HL-60/S4 treated with retinoic acid at 250 ng/mL for 4 days and 3 days (cell line): ENCODE data around the gene EDNRA.
"Not testable (repeated sequence)": the region's sequence is repeated elsewhere in the genome, so short reads cannot be mapped to it uniquely, and the experiment has no call there.

Experiments used
- in situ Hi-C: fragments of 300-500 bp; cut with MboI; formaldehyde crosslinking; loops from 2 replicates; pipeline ENCODE4 v1.7.0; 2022; ENCODE audit warnings: low sequenced_read_pairs

Gene EDNRA

DNA sequence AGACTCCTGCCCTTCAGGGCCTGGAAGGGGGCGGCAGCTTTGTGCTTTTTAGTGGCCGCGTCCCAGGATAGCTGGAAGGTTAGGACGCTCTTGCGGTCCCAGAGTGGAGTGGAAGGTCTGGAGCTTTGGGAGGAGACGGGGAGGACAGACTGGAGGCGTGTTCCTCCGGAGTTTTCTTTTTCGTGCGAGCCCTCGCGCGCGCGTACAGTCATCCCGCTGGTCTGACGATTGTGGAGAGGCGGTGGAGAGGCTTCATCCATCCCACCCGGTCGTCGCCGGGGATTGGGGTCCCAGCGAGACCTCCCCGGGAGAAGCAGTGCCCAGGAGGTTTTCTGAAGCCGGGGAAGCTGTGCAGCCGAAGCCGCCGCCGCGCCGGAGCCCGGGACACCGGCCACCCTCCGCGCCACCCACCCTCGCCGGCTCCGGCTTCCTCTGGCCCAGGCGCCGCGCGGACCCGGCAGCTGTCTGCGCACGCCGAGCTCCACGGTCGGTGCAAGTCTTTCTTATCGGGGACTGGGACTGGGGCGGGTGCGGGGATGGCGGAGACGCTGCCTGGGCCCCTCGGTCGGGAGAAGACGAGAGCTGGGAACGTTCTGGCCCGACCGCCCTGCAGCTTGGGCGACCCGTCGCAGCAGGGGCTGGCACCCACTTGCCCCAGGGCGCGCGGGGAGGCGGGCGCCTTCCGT is at the start of gene EDNRA:
EDNRA (plus strand) TSS at position 207 of the 686 bp plus-strand sequence. CDS start 4,585 bp downstream, outside the sequence.
- in situ Hi-C loops = no loop called here

DNA sequence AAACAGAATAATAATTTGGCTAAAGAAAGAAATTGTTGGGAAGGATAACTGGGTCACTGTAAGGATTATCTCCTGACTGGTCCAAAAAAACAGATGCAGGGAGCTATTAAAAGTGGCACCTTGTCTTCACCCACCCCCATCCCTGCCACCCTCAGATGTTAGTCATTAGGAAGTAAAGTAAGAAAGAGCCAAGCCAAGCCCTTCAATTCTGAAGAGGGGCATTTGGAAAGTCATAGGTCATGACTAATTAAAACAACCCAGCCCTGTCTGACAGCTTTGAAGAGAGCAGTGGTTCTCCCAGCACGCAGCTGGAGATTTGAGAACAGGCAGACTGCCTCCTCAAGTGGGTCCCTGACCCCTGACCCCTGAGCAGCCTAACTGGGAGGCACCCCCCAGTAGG is 46.5 kb upstream of the EDNRA start:
- in situ Hi-C loops = not testable (repeated sequence)

DNA sequence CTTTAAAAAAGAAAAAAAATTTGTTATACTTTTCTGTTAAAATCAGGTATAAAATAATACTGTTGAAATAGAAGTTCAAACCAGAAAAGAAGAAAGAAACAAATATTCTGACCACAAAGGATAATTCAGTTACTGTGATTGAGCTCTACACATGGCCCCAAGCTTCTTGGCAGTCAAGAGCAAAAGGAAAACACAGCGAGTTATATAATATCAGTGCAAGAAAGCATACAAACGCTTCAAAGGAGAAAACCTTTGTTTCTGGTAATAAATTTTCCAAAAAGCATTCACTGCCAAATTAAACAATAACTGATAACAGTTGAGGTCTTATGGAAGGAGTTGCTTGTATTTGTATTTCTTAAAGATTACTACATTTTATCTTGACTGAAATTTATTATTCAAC is 40.5 kb upstream of the EDNRA start:
- in situ Hi-C loops = no loop called here

DNA sequence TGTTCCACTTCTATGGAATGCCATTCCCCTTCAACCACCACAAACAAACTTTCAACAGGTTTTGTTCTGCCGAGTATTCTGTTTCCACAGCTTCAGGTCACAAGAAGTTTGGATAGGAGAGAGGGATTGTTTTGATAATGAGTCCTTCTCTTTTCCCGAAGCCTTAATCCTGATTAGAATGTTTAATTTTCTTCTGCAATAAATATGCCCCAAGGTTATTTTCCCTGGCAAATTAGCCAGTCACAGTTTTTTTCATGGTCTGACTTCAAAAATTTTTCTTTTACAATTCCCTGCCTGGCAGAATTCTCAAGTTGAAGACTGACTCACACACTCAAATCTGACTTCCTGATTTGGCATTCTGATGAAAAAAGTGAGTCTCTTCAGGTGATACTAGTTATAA is 33.1 kb upstream of the EDNRA start:
- in situ Hi-C loops = no loop called here

DNA sequence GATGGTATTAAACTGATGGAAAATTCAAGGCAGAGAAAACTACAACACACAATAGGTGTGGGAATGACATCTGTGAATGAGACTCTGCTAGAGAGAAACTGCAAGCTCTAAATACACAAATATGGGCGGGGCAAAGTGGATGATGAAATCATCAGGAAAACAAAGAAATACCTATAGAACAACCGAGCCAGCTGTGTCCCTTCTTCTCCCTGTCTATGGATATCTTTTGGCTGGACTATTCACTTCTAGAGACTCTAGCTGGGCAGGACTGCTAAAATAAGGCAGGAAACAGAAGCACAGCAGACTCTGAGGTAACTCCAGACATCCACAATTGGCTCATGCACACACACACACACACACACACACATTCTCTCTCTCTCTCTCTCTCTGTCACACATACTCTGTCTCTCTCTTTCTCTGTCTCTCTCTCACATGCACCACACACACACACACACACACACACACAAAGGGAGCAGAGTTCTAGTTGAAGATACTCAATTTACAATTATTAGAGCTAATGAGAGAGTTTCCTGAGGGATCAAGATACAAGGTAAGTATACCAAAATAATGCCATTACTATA is 27.2 kb upstream of the EDNRA start:
- in situ Hi-C loops = no loop called here

DNA sequence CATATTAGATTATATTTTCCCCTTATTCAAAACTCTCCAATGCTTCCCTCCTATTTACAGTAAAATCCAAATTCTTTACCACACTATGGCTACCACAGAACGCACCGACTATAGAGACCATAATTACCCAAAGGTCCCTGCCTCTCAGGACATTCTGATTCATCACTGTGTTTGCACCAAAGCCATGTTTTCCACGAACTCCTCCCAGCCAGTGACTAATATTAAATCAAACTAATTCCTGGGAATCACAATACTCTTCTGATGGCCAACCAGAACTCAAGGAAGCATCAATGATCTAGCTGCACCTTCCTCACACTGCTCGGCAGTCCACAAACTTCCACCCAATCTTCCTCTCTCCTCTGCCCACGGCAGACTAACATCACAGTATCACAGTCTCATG is 24.2 kb upstream of the EDNRA start:
- in situ Hi-C loops = no loop called here

DNA sequence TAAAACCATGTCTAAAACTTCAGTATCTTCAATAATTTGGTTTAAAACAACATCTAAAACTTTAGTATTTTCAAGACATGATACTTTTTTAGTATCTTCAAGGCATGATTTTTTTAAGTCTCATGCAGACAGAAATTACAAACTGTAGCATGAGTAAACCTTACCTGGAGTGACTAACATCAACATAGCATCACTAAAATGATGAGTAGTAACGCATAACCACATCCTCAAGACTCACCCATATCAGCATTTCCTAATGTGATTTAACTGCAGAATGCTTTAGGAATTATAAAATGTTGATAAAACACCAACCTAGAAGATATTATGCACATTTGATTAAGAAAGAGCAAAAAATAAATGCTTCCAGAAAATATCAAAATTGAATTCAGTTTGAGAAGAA is 19.7 kb upstream of the EDNRA start:
- in situ Hi-C loops = no loop called here

DNA sequence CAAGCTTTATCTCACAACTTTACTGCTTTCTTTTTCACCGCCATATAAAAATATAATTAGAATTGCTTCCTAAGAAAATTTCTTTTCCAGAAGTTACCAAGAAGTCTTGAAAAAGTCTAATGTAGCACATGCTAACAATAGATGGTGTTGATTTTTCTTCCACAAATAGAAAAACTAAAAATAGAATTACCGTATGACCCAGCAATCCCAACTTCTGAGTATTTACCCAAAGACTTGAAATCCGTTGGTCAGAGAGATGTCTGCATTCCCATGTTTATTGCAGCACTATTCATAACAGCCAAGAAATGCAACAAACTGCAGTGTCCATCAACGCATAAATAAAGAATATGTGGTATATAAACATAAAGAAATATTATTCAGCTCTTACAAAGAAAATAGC is 17.8 kb upstream of the EDNRA start:
- in situ Hi-C loops = no loop called here

DNA sequence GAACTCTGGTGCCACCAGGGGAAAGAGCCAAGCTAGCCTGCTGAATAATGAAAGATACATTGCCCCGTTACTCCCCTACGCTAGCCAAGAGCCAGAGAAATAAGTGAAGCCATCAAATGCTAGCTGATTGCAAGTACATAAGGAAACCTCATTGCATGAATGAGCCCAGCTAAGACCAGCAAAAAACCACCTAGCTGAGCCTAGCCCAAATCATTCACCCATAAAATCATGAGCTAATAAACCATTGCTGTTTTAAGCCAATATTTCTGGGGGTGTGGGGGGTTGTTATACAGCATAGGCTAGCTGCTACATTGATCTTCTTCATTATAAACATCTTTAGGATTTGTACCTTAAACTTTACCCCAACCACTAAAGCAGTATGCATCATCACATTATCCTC is 15.4 kb upstream of the EDNRA start:
- in situ Hi-C loops = no loop called here

DNA sequence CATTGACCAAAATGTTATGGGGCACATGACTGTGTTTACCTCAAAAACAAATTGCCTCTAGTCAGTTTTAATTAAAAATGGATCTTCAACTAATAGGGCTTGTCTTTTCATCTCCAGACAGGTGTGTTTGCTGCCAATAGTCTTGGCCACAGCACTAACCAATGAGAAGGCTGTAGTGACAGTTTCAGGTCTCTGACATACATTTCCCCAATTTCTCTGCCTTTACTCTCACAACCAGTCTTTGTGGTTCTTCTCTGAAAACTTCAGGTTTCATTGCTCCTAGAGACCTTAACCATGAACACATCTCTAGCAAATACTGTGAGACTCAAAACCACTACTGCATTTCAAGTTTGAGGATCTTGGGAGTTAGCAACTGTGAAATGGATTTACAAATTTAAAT is 3.5 kb upstream of the EDNRA start:
- in situ Hi-C loops = no loop called here

DNA sequence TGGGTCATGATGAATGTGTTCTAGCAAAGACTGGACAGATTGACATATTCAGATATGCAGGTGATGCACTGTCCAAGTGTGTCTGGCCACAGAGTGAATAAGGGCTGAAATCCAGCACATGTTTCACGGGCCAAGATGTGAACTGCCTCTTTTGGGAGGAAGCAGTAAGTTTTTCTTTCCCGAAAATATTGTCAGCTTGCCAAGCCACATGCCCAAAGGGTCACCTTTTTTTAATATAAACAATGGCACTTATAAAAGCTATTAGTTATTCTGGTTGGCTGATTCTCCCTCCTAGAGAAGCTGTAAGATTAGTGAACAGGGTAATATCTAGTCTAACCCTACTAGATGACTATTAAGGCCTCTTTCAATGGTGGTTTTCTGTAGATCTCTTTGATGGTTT is 1.5 kb upstream of the EDNRA start:
- in situ Hi-C loops = no loop called here

DNA sequence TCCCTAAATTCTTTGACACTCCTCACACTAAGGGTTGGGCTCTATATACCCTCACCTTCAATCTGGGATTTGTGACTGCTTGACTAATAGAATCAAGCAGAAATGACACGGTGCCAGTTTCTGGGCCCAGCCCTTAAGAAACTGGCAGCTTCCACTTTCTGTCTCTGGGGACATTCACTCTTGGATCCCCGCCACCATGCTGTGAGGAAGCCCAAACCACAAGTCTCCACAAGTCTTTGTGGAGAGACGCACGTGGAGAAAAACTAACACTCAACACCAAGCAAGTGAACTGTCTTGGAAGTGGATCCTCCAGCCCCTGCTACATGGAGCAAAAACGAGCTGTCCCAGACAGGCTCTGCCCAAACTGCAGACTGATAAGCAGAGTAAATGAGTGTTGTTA is 1.1 kb upstream of the EDNRA start:
- in situ Hi-C loops = no loop called here

DNA sequence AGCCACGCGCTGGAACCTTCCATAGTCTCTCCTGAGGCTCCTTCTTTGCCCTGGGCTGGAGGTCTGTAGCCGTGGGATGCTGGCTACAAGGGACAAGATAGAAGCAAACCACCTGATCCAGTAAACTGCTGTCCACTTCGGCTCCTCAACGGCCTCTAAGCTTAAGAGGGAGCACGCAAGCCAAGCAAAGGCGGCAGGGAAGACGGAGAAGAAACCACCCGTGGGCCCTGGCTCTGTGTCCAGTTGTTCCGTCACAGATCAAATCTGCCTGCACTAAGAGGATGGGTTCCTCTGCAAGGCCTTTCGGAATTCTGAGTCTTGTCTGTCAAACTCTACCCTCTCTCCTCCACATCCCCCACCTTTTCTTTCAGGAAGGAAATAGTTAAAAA is 401 bp upstream of the EDNRA start:
- in situ Hi-C loops = no loop called here

DNA sequence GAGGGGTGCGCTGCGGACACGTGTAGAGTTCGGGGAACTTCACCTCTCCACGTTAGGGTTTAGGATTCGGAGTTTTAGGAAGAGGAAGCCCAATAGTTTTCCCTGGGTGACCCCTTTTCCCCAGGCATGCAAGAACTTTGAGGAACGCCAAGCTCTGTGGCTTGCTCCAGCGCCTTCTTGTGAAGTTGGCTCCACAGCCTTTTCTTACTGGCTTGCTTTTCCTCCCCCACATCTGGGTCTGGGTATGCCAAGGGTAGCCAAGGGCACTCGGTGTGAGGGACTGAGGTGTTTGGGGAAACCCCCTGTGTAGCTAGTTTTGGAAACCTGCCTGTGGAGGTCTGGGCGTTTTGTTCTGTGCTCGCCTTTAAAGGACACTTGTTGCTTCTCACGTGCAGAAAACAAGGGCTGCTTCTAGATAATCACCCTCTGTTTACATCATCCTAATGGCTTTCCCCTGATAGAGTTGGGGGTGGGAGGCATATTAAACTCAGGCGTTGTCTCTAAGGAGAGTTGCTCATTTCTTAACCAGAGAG is 746 bp downstream of the EDNRA start:
- in situ Hi-C loops = no loop called here

DNA sequence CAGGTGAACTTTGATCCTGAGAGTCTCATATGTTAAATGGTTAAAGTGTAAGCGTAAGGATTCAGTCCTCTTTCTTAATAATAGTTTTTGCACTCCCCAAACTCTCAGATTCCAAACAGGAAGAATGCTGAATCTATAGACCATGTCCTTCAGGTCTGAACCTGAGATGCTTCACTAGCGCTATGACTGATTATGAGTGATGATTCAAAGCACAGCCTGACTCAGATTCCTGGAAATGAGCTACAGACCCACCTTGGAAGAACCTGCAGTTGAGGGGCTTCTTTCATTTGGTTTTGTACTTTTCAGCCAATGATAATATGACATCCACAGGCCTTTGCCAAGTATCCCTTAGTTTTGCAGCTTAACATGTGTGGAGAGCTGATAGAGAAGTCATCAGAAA is 1.4 kb downstream of the EDNRA start:
- in situ Hi-C loops = no loop called here

DNA sequence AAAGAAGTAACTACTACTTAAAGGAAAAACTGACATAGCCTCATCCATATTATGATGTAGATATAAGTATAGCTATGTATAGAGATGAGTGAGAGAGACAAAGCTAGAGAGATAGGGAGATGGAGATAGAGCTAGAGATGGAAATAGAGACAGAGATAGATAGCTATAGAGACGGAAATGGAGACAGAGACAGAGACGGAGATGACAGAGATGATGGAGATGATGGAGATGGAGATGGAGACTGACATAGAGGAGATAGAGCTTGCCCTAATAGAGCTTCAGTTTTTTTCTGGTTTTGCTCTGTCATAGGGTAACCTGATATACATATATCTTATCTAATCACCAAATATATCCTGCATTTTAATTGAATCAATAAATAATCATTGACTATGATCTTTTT is 4.3 kb downstream of the EDNRA start:
- in situ Hi-C loops = no loop called here

DNA sequence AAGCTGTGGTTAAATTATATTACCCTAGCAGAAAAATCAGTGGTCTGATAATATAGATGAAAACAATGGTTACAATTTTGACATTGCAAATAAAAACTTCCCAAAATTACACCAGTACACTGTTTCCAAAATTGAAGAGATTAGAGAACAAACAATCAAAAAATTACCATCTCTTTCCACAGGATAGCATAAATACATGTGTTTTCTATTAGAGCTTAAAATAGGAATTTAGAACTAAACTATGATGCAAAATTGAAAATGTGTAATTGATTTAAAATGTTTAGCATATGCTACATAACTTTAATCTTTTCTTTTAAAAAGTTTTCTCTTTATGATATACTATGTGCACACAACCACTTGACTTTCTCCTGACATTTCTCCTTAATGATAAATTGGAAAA is 6.7 kb downstream of the EDNRA start:
- in situ Hi-C loops = no loop called here

DNA sequence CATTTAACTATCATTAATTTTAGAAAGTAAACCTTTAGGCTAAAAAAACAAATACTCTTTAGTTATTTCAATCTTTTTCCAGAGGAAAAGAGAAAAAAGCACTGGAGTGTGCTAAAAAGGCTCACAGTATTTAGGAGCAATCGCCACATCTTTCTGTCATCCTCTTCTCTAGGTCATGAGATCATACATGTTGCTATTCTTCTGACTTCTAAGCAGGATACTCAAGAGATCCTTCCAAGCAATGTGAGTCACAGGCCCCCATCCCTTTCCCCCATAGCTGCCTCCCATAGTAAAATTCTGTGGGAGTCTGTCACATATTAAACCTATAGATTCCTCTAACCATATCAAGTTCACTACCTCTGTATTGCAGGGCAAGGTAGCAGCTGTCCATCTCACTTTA is 7.7 kb downstream of the EDNRA start:
- in situ Hi-C loops = no loop called here

DNA sequence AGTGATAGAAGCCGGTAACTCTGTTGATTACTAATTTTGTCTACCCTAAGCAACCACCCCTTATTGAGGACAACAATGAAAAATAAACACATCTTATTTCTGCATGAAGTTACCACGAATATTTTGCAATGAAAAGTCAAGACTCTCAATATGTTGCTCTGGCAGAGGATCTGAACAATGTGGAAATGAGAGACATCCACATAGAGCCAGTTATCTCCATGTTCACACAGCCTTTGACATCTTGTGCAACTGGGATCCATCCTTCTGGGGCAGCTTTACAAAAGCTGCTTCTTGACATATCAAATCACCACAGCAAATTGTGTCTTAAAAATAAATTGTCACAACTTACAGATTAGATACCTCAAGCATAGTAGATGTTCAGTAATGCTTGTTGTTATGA is 10.2 kb downstream of the EDNRA start:
- in situ Hi-C loops = no loop called here

DNA sequence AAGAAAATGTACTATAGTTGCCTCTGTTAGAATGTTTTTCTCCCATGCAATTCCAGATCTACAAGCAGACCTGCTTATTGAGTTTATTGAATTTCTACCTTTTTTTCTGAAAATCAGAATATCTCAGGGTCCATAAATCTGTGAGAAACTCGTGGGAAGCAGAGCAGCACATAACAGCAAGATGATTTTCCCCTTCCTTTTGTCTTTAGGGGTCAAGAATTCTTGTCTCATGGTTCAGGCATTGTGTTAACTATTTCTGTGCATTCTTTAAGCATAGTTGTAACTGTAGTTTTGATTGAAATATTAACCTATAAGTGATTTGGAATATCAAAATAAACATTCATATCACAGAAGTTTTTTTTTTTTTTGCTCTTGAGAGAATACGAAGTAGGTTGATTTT is 11.4 kb downstream of the EDNRA start:
- in situ Hi-C loops = no loop called here

DNA sequence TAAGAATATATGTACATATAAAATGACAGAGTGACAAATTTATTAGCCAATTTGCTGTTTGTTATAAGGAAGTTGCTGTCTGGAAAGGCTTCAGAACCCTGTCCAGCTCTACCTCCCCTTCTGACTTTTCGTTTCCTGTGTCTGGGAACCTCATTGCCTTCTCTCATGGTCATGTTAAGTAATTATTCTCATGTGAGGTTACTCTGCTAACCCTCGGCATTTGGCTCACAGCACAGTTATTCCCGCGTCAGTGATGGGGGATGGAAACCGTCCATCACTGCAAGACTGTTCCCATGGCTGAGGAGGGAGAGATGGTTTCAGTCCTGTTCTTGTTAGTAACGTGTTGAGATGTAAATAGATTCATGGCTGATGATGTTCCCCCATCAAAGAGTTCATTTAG is 11.9 kb downstream of the EDNRA start:
- in situ Hi-C loops = no loop called here

DNA sequence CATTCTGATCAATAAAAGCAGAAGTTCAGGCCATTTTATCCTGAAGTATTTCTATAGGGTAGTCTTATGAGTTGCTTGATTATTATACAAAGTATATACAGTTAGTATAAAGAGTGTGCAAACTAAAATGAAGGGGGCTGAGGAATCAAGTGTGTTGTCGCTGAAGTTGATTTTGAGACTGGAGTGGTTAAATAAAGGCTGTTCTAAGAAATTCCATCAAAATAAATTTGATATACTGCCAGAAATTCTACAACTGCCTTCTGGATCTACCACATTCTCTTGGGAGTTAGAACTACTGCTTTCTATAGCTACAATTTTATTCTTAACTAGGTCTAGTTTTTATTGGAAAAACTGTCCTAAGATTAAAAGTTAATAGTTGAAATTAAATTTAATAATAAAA is 12.4 kb downstream of the EDNRA start:
- in situ Hi-C loops = no loop called here

DNA sequence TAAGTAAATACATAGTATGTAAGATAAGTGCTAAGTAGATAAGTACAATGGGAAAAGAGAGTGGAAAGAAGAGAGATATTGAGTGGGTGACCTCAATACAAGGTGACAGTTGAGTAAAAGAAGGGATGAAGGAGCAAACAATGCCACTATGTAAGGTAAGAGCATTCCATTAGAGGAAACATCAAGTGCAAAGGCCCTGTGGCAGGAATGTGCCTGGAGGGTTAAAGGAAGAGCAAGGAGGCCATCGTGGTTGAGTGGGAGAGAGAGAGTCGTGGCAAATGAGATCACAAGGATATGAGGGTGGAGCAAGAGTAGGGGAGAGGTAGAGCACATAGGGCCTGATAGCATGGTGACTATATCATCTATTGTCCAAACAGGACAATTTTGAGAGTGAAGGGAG is 13.4 kb downstream of the EDNRA start:
- in situ Hi-C loops = no loop called here
